HG02642 (cell line): Measurements from ENCODE around the gene MRTFA.
A peak's percentile ranks its signal among the peaks of the same experiment; 100 is the strongest.
"Not testable (repeated sequence)": the region's sequence is repeated elsewhere in the genome, so short reads cannot be mapped to it uniquely, and the experiment has no call there.

Source experiments
- ATAC-seq: cut with Tn5 transposase; IDR thresholded peaks from one replicate; pipeline ENCODE4 v1.9.1; 2021; ENCODE audit warnings: mild to moderate bottlenecking; ENCODE audit not compliant: unreplicated experiment, poor library complexity

Gene MRTFA

DNA sequence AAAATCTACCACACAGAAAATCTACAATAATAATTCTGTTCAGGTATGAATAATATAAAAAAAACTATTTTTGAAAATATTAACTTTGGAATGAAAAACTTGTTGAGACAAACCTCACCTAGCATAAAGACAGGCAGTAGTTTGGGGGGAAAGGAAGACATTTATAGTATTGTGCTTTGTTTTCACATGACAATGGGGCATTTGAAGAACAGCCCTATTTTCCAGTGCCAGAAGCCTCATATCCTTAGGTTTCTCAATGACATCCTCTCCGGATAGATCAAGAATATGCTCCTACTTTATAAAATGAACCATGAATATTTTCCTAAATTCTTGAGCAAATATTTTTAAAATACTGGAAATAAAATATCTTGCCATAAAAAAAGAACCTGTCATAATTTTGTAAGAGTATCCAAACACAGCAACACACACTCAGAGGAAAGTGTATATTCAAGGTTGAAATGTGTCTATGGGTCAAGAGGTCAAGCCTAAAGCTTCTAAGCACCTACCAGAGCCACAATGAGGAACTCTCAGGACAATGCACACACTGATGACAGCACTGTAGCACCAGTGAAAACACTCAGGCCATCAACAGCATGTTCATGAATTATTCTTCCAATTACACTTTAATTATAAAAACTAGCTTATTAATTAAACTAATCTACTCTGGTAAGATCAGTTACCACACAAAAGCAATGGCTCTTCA is 68.7 kb downstream of the MRTFA start:
- ATAC-seq = no peak

GRCh38 chr22:40567106-40567505 is 69.4 kb downstream of the MRTFA start:
- no peak for ATAC-seq

GRCh38 chr22:40560994-40561515 is 75.5 kb downstream of the MRTFA start:
- no peak for ATAC-seq

GRCh38 chr22:40560551-40560950 is 76.0 kb downstream of the MRTFA start:
- ATAC-seq = no peak

- ATAC-seq = no peak
These were observed 78.5 kb downstream of the MRTFA start for GRCh38 chr22:40557972-40558371.

- no peak for ATAC-seq
These were observed 79.9 kb downstream of the MRTFA start for GRCh38 chr22:40556641-40557040.

DNA sequence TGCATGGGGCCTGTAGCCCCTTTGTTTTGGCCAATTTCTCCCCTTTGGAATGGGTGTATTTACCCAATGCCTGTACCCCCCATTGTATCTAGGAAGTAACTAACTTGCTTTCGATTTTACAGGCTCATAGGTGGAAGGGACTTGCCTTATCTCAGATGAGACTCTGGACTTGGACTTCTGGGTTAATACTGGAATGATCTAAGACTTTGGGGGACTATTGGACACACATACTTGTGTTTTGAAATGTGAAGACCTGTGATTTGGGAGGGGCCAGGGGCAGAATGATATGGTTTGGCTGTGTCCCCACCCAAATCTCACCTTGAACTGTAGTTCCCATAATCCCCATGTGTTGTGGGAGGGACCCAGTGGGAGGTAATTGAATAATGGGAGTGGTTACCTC is 82.5 kb downstream of the MRTFA start:
- not testable (repeated sequence) for ATAC-seq

DNA sequence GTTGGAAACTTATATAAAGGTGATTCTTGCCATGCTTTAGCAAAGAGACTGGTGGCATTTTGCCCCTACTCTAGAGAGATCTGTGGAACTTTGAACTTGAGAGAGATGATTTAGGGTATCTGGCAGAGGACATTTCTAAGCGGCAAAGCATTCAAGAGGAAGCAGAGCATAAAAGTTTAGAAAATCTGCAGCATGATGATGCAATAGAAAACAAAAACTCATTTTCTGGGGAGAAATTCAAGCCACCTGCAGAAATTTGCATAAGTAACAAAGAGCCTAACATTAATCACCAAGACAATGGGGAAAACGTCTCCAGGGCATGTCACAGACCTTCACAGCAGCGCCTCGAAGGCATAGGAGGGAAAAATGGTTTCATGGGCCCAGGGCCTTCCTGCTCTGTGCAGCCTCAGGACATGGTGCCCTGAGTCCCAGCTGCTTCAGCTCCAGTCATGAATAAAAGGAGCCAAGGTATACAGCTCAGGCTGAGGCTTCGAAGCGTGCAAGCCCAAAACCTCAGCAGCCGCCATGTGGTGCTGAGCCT is 83.4 kb downstream of the MRTFA start:
- no peak for ATAC-seq

GRCh38 chr22:40552070-40552469 is 84.4 kb downstream of the MRTFA start:
- ATAC-seq = no peak

DNA sequence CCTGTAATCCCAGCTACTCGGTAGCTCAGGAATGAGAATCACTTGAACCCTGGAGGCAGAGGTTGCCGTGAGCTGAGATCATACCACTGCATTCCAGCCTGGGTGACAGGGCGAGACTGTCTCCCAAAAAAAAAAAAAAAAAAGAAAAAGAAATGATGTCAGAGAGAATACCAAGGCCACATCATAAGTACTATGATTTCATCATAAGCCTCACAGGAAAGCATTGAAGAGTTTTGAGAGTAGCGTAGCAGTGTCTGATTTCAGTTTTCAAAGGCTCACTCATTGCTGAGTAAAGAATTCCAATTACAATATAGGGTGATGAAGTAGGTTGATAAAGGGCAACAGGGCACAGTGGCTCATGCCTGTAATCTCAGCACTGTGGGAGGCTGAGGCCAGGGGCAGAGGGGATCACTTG is 88.8 kb downstream of the MRTFA start:
- ATAC-seq = no peak

GRCh38 chr22:40544758-40545157 is 91.8 kb downstream of the MRTFA start:
- ATAC-seq = no peak

DNA sequence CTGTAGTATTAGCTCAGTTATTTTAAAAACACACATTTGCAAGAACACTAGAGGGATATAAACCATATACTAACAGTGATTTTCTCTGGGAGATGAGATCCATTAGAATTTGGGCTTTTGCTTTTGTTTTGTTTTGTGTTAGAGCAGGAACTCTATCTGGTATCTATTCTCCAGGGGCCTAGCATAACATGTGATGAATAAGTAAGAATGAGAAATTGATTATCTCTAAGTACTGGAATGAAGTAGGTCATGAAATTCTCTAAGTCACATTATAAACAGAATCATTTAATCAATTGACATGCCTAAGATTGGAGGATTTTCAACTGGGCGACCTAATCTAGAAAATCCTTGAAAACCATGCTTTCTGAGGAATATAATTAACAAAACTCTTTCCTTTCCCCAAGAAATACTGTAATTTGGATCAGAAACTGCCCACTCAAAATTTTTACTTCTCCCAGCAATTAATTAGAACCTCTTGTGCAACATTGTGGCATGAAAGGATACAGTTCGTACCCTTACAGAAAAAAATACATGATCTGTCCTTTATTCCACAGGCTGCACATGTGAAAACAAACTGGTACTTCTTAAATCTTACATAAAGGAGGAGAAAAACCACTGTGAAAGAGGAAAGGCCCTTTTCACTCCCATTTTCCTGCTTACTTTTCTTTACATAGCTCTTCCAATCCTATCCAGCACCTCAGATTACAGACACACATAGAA is 93.5 kb downstream of the MRTFA start:
- ATAC-seq = no peak

DNA sequence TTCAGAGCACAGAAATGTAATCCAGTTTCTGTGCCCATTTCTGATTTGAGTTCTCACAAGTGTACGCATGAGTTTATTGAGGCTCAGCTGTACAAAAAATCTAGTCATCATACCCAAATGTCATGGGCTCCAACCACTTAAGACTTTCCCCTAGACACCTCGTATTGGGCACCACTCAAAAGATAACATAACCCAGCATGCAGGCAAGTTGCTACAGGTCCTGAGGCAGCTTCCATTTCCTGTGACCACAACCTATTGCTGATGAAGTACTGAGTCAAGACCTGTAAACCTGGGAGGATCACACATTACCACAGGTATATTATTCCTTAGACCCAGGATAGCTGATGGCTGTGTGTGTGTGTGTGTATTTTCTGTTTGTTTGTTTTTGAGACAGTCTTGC is 95.2 kb downstream of the MRTFA start:
- ATAC-seq = no peak

DNA sequence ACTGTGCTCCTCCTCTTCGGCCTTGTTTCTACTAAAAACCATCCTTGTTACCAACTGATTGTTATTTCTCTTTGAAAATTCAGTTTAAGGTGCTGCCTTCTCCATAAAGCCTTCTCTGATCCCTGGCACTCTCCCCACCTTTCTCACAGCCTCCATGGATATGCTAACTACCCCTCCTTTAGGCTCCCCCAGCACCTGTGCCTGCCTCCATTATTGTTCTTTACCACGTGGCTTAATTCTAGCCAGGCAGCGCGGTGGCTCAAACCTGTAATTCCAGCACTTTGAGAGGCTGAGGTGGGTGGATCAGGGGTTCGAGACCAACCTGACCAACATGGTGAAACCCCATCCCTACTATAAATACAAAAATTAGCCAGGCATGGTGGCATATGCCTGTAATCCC is 96.3 kb downstream of the MRTFA start:
- ATAC-seq = no peak

DNA sequence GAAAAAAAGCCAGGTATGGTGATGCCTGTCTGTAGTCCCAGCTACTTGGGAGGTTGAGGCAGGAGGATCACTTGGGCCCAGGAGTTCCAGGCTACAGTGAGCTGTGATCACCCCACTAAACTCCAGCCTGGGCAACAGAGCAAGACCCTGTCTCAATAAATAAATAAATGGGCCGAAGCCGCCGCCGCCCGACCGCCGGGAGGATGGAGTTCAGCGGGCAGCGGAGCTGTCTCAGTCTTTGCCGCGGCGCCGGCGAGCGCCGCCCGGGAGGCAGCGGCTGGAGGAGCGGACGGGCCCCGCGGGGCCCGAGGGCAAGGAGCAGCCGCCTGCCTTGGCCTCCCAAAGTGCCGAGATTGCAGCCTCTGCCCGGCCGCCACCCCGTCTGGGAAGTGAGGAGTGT is 100.4 kb downstream of the MRTFA start:
- not testable (repeated sequence) for ATAC-seq

- ATAC-seq = no peak
These were observed 100.9 kb downstream of the MRTFA start for GRCh38 chr22:40535642-40536041.

DNA sequence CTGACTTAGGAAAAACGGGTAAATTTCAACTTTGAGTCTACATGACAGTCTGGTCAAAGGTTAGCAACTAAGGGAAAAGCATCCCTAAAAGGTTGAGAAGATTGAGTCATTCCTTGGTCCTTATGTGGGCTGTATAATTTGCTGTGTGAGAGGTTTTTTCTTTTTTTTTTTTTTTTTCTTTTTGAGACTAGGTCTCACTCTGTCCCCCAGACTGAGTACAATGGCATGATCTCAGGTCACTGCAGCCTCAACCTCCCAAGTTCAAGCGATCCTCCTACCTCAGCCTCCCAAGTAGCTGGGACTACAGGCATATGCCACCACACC is 101.4 kb downstream of the MRTFA start:
- ATAC-seq = no peak

DNA sequence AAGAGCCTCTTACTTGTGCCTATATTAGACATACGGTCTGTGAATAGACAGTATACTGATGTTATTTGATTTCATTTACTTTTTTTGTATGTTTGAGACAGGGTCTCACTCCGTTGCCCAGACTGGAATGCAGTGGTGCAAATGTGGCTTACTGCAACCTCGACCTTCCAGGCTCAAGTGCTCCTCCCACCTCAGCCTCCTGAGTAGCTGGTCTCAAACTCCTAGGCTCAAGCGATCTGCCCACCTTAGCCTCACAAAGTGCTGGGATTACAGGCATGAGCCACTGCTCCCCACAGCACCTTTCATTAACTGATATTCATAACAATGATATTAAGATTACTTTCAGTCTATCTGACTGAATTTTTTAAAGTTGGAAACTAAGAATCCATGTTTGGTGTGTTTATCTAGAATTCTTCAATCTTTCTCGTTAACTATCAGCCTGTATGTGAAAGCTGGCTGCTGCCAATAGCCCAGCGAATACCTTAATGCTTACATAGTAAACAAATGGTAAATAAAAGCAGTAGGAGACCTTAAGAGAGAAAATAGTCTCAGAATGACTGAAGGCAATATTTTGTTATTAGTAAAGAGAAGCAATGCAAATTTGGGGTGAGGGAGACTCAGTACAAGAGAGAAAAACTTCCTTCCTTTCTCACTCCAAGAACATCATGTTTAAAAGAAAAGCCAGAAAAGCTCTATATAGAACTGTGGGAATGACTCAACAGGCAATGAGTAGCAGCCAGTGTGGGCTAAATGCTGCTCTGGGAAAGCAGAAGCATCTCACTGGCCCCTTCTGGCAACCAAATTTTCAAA is 101.9 kb downstream of the MRTFA start:
- ATAC-seq = no peak

DNA sequence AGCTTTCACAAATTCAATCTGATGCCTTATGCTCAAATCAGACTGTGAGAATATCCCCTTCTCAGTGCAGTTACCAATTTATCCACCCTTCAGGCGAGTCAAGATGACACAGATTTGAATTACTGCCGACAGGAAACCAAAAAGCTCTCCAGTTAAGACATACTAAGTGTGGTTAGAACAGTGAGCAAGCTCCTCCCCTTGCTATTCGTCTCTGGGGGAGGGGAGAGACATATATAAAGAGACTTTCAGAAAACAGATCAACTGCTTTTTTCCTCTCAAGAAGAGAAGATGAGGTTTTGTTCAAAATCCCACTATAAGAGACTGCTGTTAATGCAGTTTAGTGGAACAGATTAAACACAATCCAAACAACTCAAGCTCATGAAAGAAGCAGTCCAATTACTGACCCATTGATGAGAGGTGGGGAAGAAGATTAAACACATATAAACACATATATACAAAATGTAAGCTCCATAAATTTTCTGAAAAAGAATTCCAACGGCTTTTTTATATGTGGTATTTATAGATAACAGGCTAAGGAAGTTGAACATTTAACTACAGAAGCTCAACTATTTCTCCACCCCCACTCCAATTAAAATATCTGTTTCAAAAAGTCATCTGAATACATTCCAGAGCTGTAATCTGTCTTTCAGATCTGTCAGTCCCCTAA is 102.7 kb downstream of the MRTFA start:
- ATAC-seq = peak; percentile 56
